BLaER1 treated with 17β-estradiol and CSF1 and Interleukin-3, amounts not matched to agents 10 nM and 100 nM (cell line): ENCODE measurements around the gene ZNF221.
"Not testable (repeated sequence)": the region's sequence is repeated elsewhere in the genome, so short reads cannot be mapped to it uniquely, and the experiment has no call there.

ENCODE experiments used
- H3K27ac ChIP-seq, 11 experiments: shearing (Covaris generic); formaldehyde crosslinking; 2 replicates each; pipeline ENCODE4 v1.8.1; 2022
- H3K27me3 ChIP-seq, 11 experiments: shearing (Covaris generic); formaldehyde crosslinking; 2 replicates each; pipeline ENCODE4 v1.8.1; 2022
- H3K36me3 ChIP-seq, 11 experiments: shearing (Covaris generic); formaldehyde crosslinking; 2 replicates each; pipeline ENCODE4 v1.8.1; 2022
- H3K4me1 ChIP-seq, 10 experiments: shearing (Covaris generic); formaldehyde crosslinking; 2 replicates each; pipeline ENCODE4 v1.8.1; 2022
- H3K4me2 ChIP-seq, 11 experiments: shearing (Covaris generic); formaldehyde crosslinking; 2 replicates each; pipeline ENCODE4 v1.8.1; 2022
- H3K4me3 ChIP-seq, 10 experiments: shearing (Covaris generic); formaldehyde crosslinking; 2 replicates each; pipeline ENCODE4 v1.8.1; 2022
- H3K9ac ChIP-seq, 11 experiments: shearing (Covaris generic); formaldehyde crosslinking; 2 replicates each; pipeline ENCODE4 v1.8.1; 2022
- H3K9me3 ChIP-seq, 11 experiments: shearing (Covaris generic); formaldehyde crosslinking; replicated peaks in 1 of 11; 2 replicates each; pipeline ENCODE4 v1.8.1; 2022
- H4K20me1 ChIP-seq, 11 experiments: shearing (Covaris generic); formaldehyde crosslinking; 2 replicates each; pipeline ENCODE4 v1.8.1; 2022
- Cebpa-rat ChIP-seq, 11 experiments: shearing (Covaris generic); IDR thresholded peaks; 2 replicates each; pipeline ENCODE4 v1.8.1; 2022

The ZNF221 gene

GRCh38 chr19:43941209-43941608, 9.8 kb upstream of the ZNF221 start:
- Histone ChIP-seq H4K20me1 (no peaks in the 10 kb centered on the region), H3K9me3 (peaks cover 19 to 53% (median 33%) of the 10 kb centered on the region in 11 experiments), H3K36me3 (no peaks in the 10 kb centered on the region), H3K4me2 (no peak overlapping the region), H3K4me1 (peaks cover 0 to 4% (median 0%) of the 10 kb centered on the region in 10 experiments; a peak in 2 of 20 replicates), H3K27ac (no peak overlapping the region), H3K27me3 (no peaks in the 10 kb centered on the region), H3K4me3 (no peak overlapping the region), H3K9ac (no peak overlapping the region)
- no peak for TF ChIP-seq Cebpa-rat (IDR thresholded peaks at IDR 0.05)

GRCh38 chr19:43947412-43947811, 3.6 kb upstream of the ZNF221 start:
- not testable (repeated sequence) for H3K27me3 ChIP-seq, H3K36me3 ChIP-seq, H3K4me1 ChIP-seq, H3K4me3 ChIP-seq, H4K20me1 ChIP-seq, H3K27ac ChIP-seq, H3K4me2 ChIP-seq, H3K9ac ChIP-seq
- peaks cover 56 to 76% (median 65%) of the 10 kb centered on the region in 11 experiments for H3K9me3 ChIP-seq

DNA sequence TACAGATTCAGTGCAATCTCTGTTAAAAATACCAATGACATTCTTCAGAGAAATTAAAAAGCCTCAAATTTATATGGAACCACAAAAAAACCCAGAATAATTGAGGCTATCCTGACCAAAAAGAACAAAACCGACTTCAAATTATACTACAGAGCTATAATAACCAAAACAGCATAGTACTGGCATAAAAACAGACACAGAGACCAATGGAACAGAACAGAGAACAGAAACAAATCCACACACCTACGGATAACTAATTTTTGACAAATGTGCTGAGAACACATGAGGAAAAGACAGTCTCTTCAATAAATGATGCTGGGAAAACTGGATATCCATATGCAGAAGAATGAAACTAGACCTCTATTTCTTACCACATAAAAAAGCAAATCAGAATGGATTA, 1.2 kb upstream of the ZNF221 start:
- not testable (repeated sequence) for H3K9ac ChIP-seq, H3K27ac ChIP-seq, H4K20me1 ChIP-seq, H3K4me2 ChIP-seq, H3K4me3 ChIP-seq, H3K4me1 ChIP-seq, H3K27me3 ChIP-seq, H3K36me3 ChIP-seq
- H3K9me3 ChIP-seq, result peaks cover 65 to 99% (median 88%) of the 10 kb centered on the region in 11 experiments

GRCh38 chr19:43956827-43957226, 5.8 kb downstream of the ZNF221 start:
- Histone ChIP-seq H4K20me1 (no peaks in the 10 kb centered on the region), H3K27me3 (no peaks in the 10 kb centered on the region), H3K36me3 (peaks cover 0 to 47% (median 13%) of the 10 kb centered on the region in 11 experiments; a peak in 14 of 22 replicates), H3K27ac (no peak overlapping the region; a peak in 1 of 22 replicates), H3K9me3 (peaks cover 51 to 100% (median 68%) of the 10 kb centered on the region in 11 experiments), H3K4me1 (peaks cover 0 to 15% (median 0%) of the 10 kb centered on the region in 10 experiments; a peak in 5 of 20 replicates), H3K4me2 (peak overlapping the region in 1 of 11 experiments; percentile 31; a peak in 1 of 22 replicates), H3K4me3 (no peak overlapping the region), H3K9ac (no peak overlapping the region)
- TF ChIP-seq Cebpa-rat (IDR thresholded peaks at IDR 0.05), result no peak

GRCh38 chr19:43957891-43958290, 6.9 kb downstream of the ZNF221 start:
- no peak overlapping the region for H3K9ac ChIP-seq
- TF ChIP-seq Cebpa-rat (IDR thresholded peaks at IDR 0.05), result peak in 6 of 11 experiments; percentile 17 to 83 (median 66); a peak in 10 of 22 replicates
- H3K4me3 ChIP-seq, result no peak overlapping the region
- no peak overlapping the region for H3K4me2 ChIP-seq
- H3K36me3 ChIP-seq, result peaks cover 0 to 55% (median 14%) of the 10 kb centered on the region in 11 experiments; a peak in 14 of 22 replicates
- H3K4me1 ChIP-seq, result peaks cover 0 to 15% (median 0%) of the 10 kb centered on the region in 10 experiments; a peak in 5 of 20 replicates
- H3K27ac ChIP-seq, result no peak overlapping the region
- H3K9me3 ChIP-seq, result peaks cover 46 to 100% (median 70%) of the 10 kb centered on the region in 11 experiments
- H4K20me1 ChIP-seq, result no peaks in the 10 kb centered on the region
- no peaks in the 10 kb centered on the region for H3K27me3 ChIP-seq

GRCh38 chr19:43960411-43960810, 9.4 kb downstream of the ZNF221 start:
- Histone ChIP-seq H3K27ac (no peak overlapping the region), H4K20me1 (no peaks in the 10 kb centered on the region), H3K9me3 (peaks cover 63 to 100% (median 84%) of the 10 kb centered on the region in 11 experiments), H3K36me3 (peaks cover 14 to 71% (median 29%) of the 10 kb centered on the region in 11 experiments), H3K27me3 (no peaks in the 10 kb centered on the region), H3K4me1 (peaks cover 0 to 15% (median 0%) of the 10 kb centered on the region in 10 experiments; a peak in 5 of 20 replicates), H3K4me2 (no peak overlapping the region), H3K4me3 (peak overlapping the region in 1 of 10 experiments; percentile 33; a peak in 2 of 20 replicates), H3K9ac (no peak overlapping the region)
- TF ChIP-seq Cebpa-rat (IDR thresholded peaks at IDR 0.05), result no peak

DNA sequence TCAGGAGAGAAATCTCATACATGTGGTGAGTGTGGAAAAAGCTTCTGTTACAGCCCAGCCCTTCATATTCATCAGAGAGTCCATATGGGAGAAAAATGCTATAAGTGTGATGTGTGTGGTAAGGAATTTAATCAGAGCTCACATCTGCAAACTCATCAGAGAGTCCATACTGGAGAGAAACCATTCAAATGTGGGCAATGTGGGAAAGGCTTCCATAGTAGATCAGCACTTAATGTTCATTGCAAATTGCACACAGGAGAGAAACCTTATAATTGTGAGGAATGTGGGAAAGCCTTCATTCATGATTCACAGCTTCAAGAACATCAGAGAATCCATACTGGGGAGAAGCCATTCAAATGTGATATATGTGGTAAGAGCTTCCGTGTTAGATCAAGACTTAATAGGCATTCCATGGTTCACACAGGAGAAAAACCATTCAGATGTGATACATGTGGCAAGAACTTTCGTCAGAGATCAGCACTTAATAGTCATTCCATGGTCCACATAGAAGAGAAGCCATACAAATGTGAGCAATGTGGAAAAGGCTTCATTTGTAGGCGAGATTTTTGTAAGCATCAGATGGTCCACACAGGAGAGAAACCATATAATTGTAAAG, 15.2 kb downstream of the ZNF221 start:
- Histone ChIP-seq H3K36me3 (peaks cover 58 to 95% (median 71%) of the 10 kb centered on the region in 11 experiments), H4K20me1 (no peaks in the 10 kb centered on the region), H3K4me3 (peak overlapping the region in 6 of 10 experiments; percentile 2 to 38 (median 16); a peak in 5 of 20 replicates), H3K9ac (no peak overlapping the region), H3K4me1 (no peaks in the 10 kb centered on the region), H3K4me2 (no peak overlapping the region), H3K9me3 (peaks cover 90 to 100% (median 98%) of the 10 kb centered on the region in 11 experiments), H3K27ac (no peak overlapping the region), H3K27me3 (no peaks in the 10 kb centered on the region)
- no peak for TF ChIP-seq Cebpa-rat (IDR thresholded peaks at IDR 0.05)

- Histone ChIP-seq H3K9me3 (peaks cover 21 to 51% (median 23%) of the 10 kb centered on the region in 11 experiments; a peak in 21 of 22 replicates), H3K27me3 (no peaks in the 10 kb centered on the region)
- TF ChIP-seq Cebpa-rat (IDR thresholded peaks at IDR 0.05), result no peak
These were observed 25.7 kb downstream of the ZNF221 start for GRCh38 chr19:43976732-43977131.

GRCh38 chr19:43983544-43983911, 32.5 kb downstream of the ZNF221 start:
- H3K4me1 ChIP-seq, result peaks cover 3 to 18% (median 8%) of the 10 kb centered on the region in 10 experiments; a peak in 14 of 20 replicates
- no peak for TF ChIP-seq Cebpa-rat (IDR thresholded peaks at IDR 0.05)
- peaks cover 0 to 33% (median 10%) of the 10 kb centered on the region in 11 experiments; a peak in 11 of 22 replicates for H3K9me3 ChIP-seq
- H3K27me3 ChIP-seq, result no peaks in the 10 kb centered on the region
- peak overlapping the region in 4 of 11 experiments; percentile 20 to 64 (median 38); a peak in 2 of 22 replicates for H3K27ac ChIP-seq
- H3K4me3 ChIP-seq, result peak overlapping the region; percentile 59 to 73 (median 68)
- peak overlapping the region; percentile 72 to 86 (median 78) for H3K4me2 ChIP-seq
- H3K36me3 ChIP-seq, result peaks cover 0 to 8% (median 0%) of the 10 kb centered on the region in 11 experiments; a peak in 6 of 22 replicates
- H3K9ac ChIP-seq, result peak overlapping the region in 9 of 11 experiments; percentile 62 to 78 (median 67); a peak in 17 of 22 replicates
- H4K20me1 ChIP-seq, result no peaks in the 10 kb centered on the region

More at GRCh38 chr19:43976732-43977131, 25.7 kb downstream of the ZNF221 start:
- no peaks in the 10 kb centered on the region for H3K4me1 ChIP-seq
- H3K9ac ChIP-seq, result no peak overlapping the region
- no peak overlapping the region for H3K4me2 ChIP-seq
- H4K20me1 ChIP-seq, result no peaks in the 10 kb centered on the region
- H3K27ac ChIP-seq, result no peak overlapping the region
- H3K36me3 ChIP-seq, result no peaks in the 10 kb centered on the region
- no peak overlapping the region for H3K4me3 ChIP-seq
